Measurements from ENCODE around the gene RUNDC3A.

GRCh38 chr17:44277976-44278375 is 30.4 kb upstream of the RUNDC3A start:
- TF ChIP-seq EZH2 (IDR thresholded peaks at IDR 0.05) (no peak), POLR2AphosphoS5 (IDR thresholded peaks at IDR 0.05; ENCODE audit: borderline replicate concordance, low read depth, low read length) (no peak), FOXP2 (optimal IDR thresholded peaks at IDR 0.05; ENCODE audit: control extremely low read depth, extremely low read length, insufficient read depth) (no peak)

All from SK-N-MC (cell line).